Endothelial cell of umbilical vein (primary cell): ENCODE results near the gene MIGA1. TPM values are rescaled to one million over a fixed set of nuclear protein-coding genes. Genes with fewer than 3 reads are reported as not detected.

Source experiments
- BruUV-seq: library from RNA; stranded (reverse); fragments of 400-500 nt; replicated peaks from 2 replicates; lab custom pipeline; 2021; lab: Mats Ljungman, UMichigan
- CTCF ChIA-PET: fragments of 300-600, 350-600 bp; sonication (Branson Sonifier 250); formaldehyde crosslinking; loops from one replicate; lab custom pipeline; 2021; ENCODE audit warnings: antibody characterized with exemption, inconsistent platforms; lab: Charles Lee
- POLR2A ChIA-PET: fragments of 300-600, 350-600 bp; sonication (Branson Sonifier 250); formaldehyde crosslinking; loops from one replicate; lab custom pipeline; 2021; ENCODE audit warnings: antibody characterized with exemption, inconsistent platforms; lab: Charles Lee
- DNase-seq: peaks from one replicate; pipeline ENCODE4 v3.0.0-alpha.2; 2011; ENCODE audit warnings: low read depth, low spot score
- FAIRE-seq: peaks from 2 replicates; lab custom pipeline; 2011; peaks lifted over from hg19 to GRCh38; lab: Jason Lieb, UNC
- H2AFZ ChIP-seq: 2 replicates; pipeline ENCODE4 v1.6.0; 2012; ENCODE audit warnings: low read depth, low read length, control low read depth, inconsistent platforms
- H3K27ac ChIP-seq: 2 replicates; pipeline ENCODE4 v1.5.1; 2011; ENCODE audit warnings: low read depth, mild to moderate bottlenecking, control low read depth, low read length, moderate library complexity; ENCODE audit not compliant: insufficient read depth
- H3K27me3 ChIP-seq, 2 experiments: 2 replicates each; pipeline versions ENCODE4 v1.6.0 to v1.6.1; 2011; ENCODE audit warnings: low read length in 2 of 2, mixed read lengths in 1 of 2; ENCODE audit not compliant: control insufficient read depth in 2 of 2, insufficient read depth in 2 of 2
- H3K36me3 ChIP-seq, 2 experiments: 2 replicates in 1 of 2; 3 replicates in 1 of 2; pipeline ENCODE4 v1.5.1; 2011; ENCODE audit warnings: low read length in 2 of 2, mild to moderate bottlenecking in 1 of 2, moderate library complexity in 1 of 2; ENCODE audit not compliant: control insufficient read depth in 2 of 2, insufficient read depth in 2 of 2; ENCODE audit errors: extremely low read depth in 1 of 2
- H3K4me1 ChIP-seq: 3 replicates; pipeline ENCODE4 v1.5.1; 2011; ENCODE audit warnings: mild to moderate bottlenecking, low read length; ENCODE audit not compliant: control insufficient read depth, insufficient read depth; ENCODE audit errors: extremely low read depth
- H3K4me2 ChIP-seq: 2 replicates; pipeline ENCODE4 v1.6.1; 2011; ENCODE audit warnings: low read length, control low read depth, mixed read lengths; ENCODE audit not compliant: insufficient read depth
- H3K4me3 ChIP-seq, 3 experiments: fragments of 200-600 bp in 1 of 3; sonication (generic), shearing (Covaris generic) in 1 of 3; replicated peaks in 1 of 3; 2 replicates each; pipeline ENCODE4 v1.5.1; 2011 to 2016; ENCODE audit warnings: control low read depth in 3 of 3, low read length in 3 of 3, mild to moderate bottlenecking in 2 of 3, inconsistent platforms in 1 of 3, low read depth in 1 of 3, moderate library complexity in 1 of 3; ENCODE audit not compliant: insufficient read depth in 1 of 3
- H3K79me2 ChIP-seq: 2 replicates; pipeline ENCODE4 v1.6.0; 2012; ENCODE audit warnings: low read length, inconsistent platforms; ENCODE audit not compliant: control insufficient read depth, insufficient read depth
- H3K9ac ChIP-seq: replicated peaks from 2 replicates; pipeline ENCODE3; 2011; ENCODE audit warnings: low read length, control low read depth; ENCODE audit not compliant: insufficient read depth; ENCODE audit errors: extremely low read depth
- H3K9me1 ChIP-seq: replicated peaks from 3 replicates; pipeline ENCODE4 v1.6.0; 2011; ENCODE audit warnings: mild to moderate bottlenecking, low read length; ENCODE audit not compliant: control insufficient read depth, insufficient read depth; ENCODE audit errors: extremely low read depth
- H3K9me3 ChIP-seq: replicated peaks from 2 replicates; pipeline ENCODE4 v1.5.1; 2012; ENCODE audit warnings: low read length, inconsistent platforms; ENCODE audit not compliant: control insufficient read depth, insufficient read depth
- H4K20me1 ChIP-seq: replicated peaks from 2 replicates; pipeline ENCODE3; 2011; ENCODE audit warnings: mild to moderate bottlenecking, low read length; ENCODE audit not compliant: control insufficient read depth, insufficient read depth; ENCODE audit errors: extremely low read depth
- CTCF ChIP-seq, 2 donors: IDR thresholded peaks; 1 replicate in 1 of 2; 2 replicates in 1 of 2; pipeline ENCODE4 v1.5.1; 2011; ENCODE audit warnings: low read length in 2 of 2, mild to moderate bottlenecking in 2 of 2, moderate library complexity in 2 of 2, control low read depth in 1 of 2, inconsistent platforms in 1 of 2, low read depth in 1 of 2; ENCODE audit not compliant: insufficient read depth in 1 of 2; ENCODE audit errors: extremely low read depth in 1 of 2
- EZH2 ChIP-seq: IDR thresholded peaks from 2 replicates; pipeline ENCODE4 v1.6.1; 2012; ENCODE audit warnings: borderline replicate concordance, low read depth, mild to moderate bottlenecking, moderate library complexity, low read length, inconsistent platforms; ENCODE audit not compliant: severe bottlenecking
- FOS ChIP-seq: IDR thresholded peaks from 2 replicates; pipeline ENCODE4 v1.6.1; 2011; ENCODE audit warnings: mild to moderate bottlenecking, low read length, moderate library complexity, borderline replicate concordance; ENCODE audit not compliant: insufficient read depth
- GATA2 ChIP-seq: IDR thresholded peaks from 2 replicates; pipeline ENCODE4 v1.7.0; 2011; ENCODE audit warnings: low read depth, mild to moderate bottlenecking, moderate library complexity, mixed read lengths, low read length; ENCODE audit not compliant: insufficient read length, insufficient read depth
- JUN ChIP-seq: IDR thresholded peaks from 2 replicates; pipeline ENCODE4 v1.6.1; 2011; ENCODE audit warnings: borderline replicate concordance, low read depth; ENCODE audit not compliant: insufficient read length, insufficient read depth
- MAX ChIP-seq: IDR thresholded peaks from 2 replicates; pipeline ENCODE4 v1.6.1; 2011; ENCODE audit not compliant: insufficient read depth, insufficient read length
- MYC ChIP-seq: IDR thresholded peaks from one replicate; pipeline ENCODE4 v1.6.1; 2011; ENCODE audit warnings: mild to moderate bottlenecking, low read depth, low read length
- POLR2A ChIP-seq: IDR thresholded peaks from 2 replicates; pipeline ENCODE4 v1.6.1; 2012; ENCODE audit warnings: low read depth, mild to moderate bottlenecking, control low read depth, low read length
- POLR2AphosphoS5 ChIP-seq: IDR thresholded peaks from 2 replicates; pipeline ENCODE4 v1.6.1; 2012; ENCODE audit warnings: low read depth, mild to moderate bottlenecking, control low read depth, low read length, moderate library complexity; ENCODE audit not compliant: insufficient read depth
- dilution Hi-C: fragments of 300-500 bp; cut with MboI; formaldehyde crosslinking; loops from one replicate; pipeline ENCODE4 v1.15.0; 2019; ENCODE audit warnings: low sequenced_read_pairs; ENCODE audit not compliant: extremely low pct_ligation_motif_present
- intact Hi-C: fragments of 100-400 bp; cut with micrococcal nuclease; formaldehyde crosslinking; loops from one replicate; pipeline ENCODE4 v1.10.0; 2022
- polyA plus RNA-seq, 4 experiments: library from polyadenylated mRNA; depleted of rRNA in 3 of 4; stranded (reverse) in 3 of 4; unstranded in 1 of 4; fragments of >200 nt; gene quantifications; 2 replicates each; pipeline versions ENCODE4 v1.2.1 to v1.2.3, GENCODE V29; 2011 to 2012; ENCODE audit warnings: missing spikeins in 1 of 4
- total RNA-seq: library from RNA; stranded (reverse); gene quantifications from 2 replicates; pipeline ENCODE4 v1.2.3, GENCODE V29; 2021

MIGA1 gene
- total and polyA plus RNA-seq, 2 donors (not counting 3 experiments of a cell fraction or from before 2014, with no cell fraction given), result 2.8 to 14.6 TPM

GRCh38 chr1:77925956-77926355, 146.5 kb downstream of the MIGA1 start:
- Histone ChIP-seq H3K9me1 (no peaks in the 10 kb centered on the region), H2AFZ (no peak overlapping the region), H3K27me3 (no peaks in the 10 kb centered on the region), H3K4me2 (no peak overlapping the region), H3K4me3 (no peak overlapping the region), H3K4me1 (peaks cover 7% of the 10 kb centered on the region), H3K36me3 (peaks cover 0 to 7% of the 10 kb centered on the region in 2 experiments), H4K20me1 (no peaks in the 10 kb centered on the region), H3K9ac (no peak overlapping the region), H3K27ac (no peak overlapping the region), H3K79me2 (no peaks in the 10 kb centered on the region), H3K9me3 (no peaks in the 10 kb centered on the region)
- TF ChIP-seq EZH2 (no peak), JUN (no peak)
- FAIRE-seq (no peak), DNase-seq (no peak)
- POLR2A ChIA-PET, result no interaction called here
- dilution Hi-C loops (no loop called here), intact Hi-C loops (no loop called here)
- CTCF ChIA-PET, result interaction anchor here (2.1 to 3.1 kb wide), 2 partner anchors 10 to 26 kb away, joined by 4 to 7 read pairs; no protein-coding TSS in a partner anchor
- BruUV-seq, result no TSS peak

GRCh38 chr1:77926561-77927357, 147.3 kb downstream of the MIGA1 start:
- H3K9ac ChIP-seq, result no peak overlapping the region
- H3K9me1 ChIP-seq, result no peaks in the 10 kb centered on the region
- CTCF ChIA-PET, result interaction anchor here (2.1 to 3.1 kb wide), 2 partner anchors 10 to 27 kb away, joined by 4 to 7 read pairs; no protein-coding TSS in a partner anchor
- no peaks in the 10 kb centered on the region for H3K9me3 ChIP-seq
- POLR2A ChIA-PET, result no interaction called here
- BruUV-seq, result no TSS peak
- peaks cover 7% of the 10 kb centered on the region for H3K4me1 ChIP-seq
- H3K4me2 ChIP-seq, result no peak overlapping the region
- no peak overlapping the region for H3K4me3 ChIP-seq
- H3K27me3 ChIP-seq, result no peaks in the 10 kb centered on the region
- H3K36me3 ChIP-seq, result peaks cover 0 to 7% of the 10 kb centered on the region in 2 experiments
- dilution Hi-C loops, result no loop called here
- FAIRE-seq (no peak), DNase-seq (no peak)
- intact Hi-C loops, result no loop called here
- H3K79me2 ChIP-seq, result no peaks in the 10 kb centered on the region
- no peaks in the 10 kb centered on the region for H4K20me1 ChIP-seq
- no peak overlapping the region for H3K27ac ChIP-seq
- TF ChIP-seq MAX (no peak), POLR2AphosphoS5 (no peak), POLR2A (no peak), FOS (no peak), GATA2 (no peak), EZH2 (no peak), MYC (no peak), CTCF (IDR thresholded peaks at IDR 0.05; ENCODE audit: extremely low read depth in 1 of 2, insufficient read depth in 1 of 2, low read depth in 1 of 2, low read length in 2 of 2) (no peak), JUN (no peak)
- no peak overlapping the region for H2AFZ ChIP-seq
